Loucy (cell line): ENCODE data around the gene CPSF4.

ENCODE experiments used
- CTCF ChIP-seq: fragments of 200-600 bp; sonication (generic); conservative IDR thresholded peaks from 2 replicates; pipeline ENCODE4 v1.5.1; 2014; ENCODE audit warnings: mild to moderate bottlenecking, antibody characterized with exemption, low read length
- EZH2phosphoT487 ChIP-seq: fragments of 200-600 bp; IDR thresholded peaks from 2 replicates; pipeline ENCODE4 v1.6.1; 2018; ENCODE audit warnings: antibody characterized with exemption, mild to moderate bottlenecking, moderate library complexity, borderline replicate concordance

GRCh38 chr7:99446096-99446495 is 7.4 kb downstream of the CPSF4 start:
- no peak for TF ChIP-seq CTCF
- no peak for TF ChIP-seq EZH2phosphoT487
